Choroid plexus epithelial cell (primary cell): ENCODE data around the gene DISP3.

ENCODE experiments used
- DNase-seq: peaks from one replicate; pipeline ENCODE4 v3.0.0-alpha.2; 2010; ENCODE audit warnings: low read depth
- H3K4me3 ChIP-seq: 2 replicates; pipeline ENCODE4 v1.5.1; 2011; ENCODE audit warnings: low read depth, mild to moderate bottlenecking, control low read depth, low read length, moderate library complexity
- TF ChIP-seq, protein P1 (sequence below): conservative IDR thresholded peaks from 2 replicates; pipeline ENCODE4 v1.5.1; 2011; ENCODE audit warnings: low read depth, mild to moderate bottlenecking, control low read depth, inconsistent platforms, low read length, moderate library complexity

The DISP3 gene

GRCh38 chr1:11493972-11494655 is 15.2 kb downstream of the DISP3 start:
- no peak for DNase-seq
- TF ChIP-seq, protein P1, sequence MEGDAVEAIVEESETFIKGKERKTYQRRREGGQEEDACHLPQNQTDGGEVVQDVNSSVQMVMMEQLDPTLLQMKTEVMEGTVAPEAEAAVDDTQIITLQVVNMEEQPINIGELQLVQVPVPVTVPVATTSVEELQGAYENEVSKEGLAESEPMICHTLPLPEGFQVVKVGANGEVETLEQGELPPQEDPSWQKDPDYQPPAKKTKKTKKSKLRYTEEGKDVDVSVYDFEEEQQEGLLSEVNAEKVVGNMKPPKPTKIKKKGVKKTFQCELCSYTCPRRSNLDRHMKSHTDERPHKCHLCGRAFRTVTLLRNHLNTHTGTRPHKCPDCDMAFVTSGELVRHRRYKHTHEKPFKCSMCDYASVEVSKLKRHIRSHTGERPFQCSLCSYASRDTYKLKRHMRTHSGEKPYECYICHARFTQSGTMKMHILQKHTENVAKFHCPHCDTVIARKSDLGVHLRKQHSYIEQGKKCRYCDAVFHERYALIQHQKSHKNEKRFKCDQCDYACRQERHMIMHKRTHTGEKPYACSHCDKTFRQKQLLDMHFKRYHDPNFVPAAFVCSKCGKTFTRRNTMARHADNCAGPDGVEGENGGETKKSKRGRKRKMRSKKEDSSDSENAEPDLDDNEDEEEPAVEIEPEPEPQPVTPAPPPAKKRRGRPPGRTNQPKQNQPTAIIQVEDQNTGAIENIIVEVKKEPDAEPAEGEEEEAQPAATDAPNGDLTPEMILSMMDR = no peak
- H3K4me3 ChIP-seq = no peak overlapping the region

- no peak overlapping the region for H3K4me3 ChIP-seq
- TF ChIP-seq, protein P1 = no peak
- no peak for DNase-seq
Observed at GRCh38 chr1:11494771-11495170, 15.8 kb downstream of the DISP3 start.

- no peak for DNase-seq
- no peak overlapping the region for H3K4me3 ChIP-seq
- TF ChIP-seq, protein P1 = no peak
Observed at GRCh38 chr1:11495579-11495978, 16.6 kb downstream of the DISP3 start.

- no peak for DNase-seq
- H3K4me3 ChIP-seq = no peak overlapping the region
- TF ChIP-seq, protein P1 = no peak
Observed at GRCh38 chr1:11496551-11497080, 17.7 kb downstream of the DISP3 start.

- no peak overlapping the region for H3K4me3 ChIP-seq
Observed at GRCh38 chr1:11498956-11499594, 20.1 kb downstream of the DISP3 start.

DNA sequence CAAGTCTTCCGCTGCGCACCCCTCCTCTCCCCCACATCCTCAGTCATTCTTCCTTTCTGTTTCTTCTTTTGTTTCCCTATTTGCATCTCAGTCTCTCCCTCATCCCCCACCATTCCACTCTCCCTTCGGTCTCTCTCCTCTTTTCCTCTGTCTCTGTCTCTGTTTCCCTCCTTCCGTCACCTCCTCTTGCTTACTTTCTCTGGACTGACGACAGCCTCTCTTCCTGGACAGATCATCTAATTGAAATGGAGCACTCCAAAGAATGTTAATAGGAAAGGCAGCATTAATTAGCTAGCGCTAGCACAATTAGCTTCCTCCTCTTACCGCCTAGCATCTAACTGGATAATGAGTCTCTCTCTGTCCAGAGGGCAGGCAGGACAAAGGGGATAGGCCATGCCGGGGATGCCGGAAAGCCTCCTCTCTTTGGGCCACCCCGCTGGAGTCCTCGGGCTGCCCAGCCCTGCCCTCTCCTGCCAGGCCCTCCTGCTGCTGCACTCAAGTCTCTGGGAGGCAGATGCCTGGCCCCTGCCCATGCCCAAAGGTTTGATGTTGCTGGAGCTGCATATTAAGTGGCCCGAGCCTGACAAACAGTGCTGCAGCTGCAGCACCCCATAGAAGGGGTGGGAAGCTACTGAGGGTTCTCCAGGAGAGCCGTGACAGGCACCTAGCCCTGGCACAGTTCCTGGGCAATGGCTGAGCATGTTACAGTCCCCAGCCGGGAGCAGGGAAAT is 20.8 kb downstream of the DISP3 start:
- TF ChIP-seq, protein P1 = no peak
- no peak overlapping the region for H3K4me3 ChIP-seq
- DNase-seq = no peak

More at GRCh38 chr1:11498956-11499594, 20.1 kb downstream of the DISP3 start:
- no peak for DNase-seq
- TF ChIP-seq, protein P1 = no peak
